Measurements from ENCODE around the gene RBMS1. TPM values are rescaled to one million over a fixed set of nuclear protein-coding genes. Genes with fewer than 3 reads are reported as not detected.

RBMS1 gene
- total and polyA plus RNA-seq, 2 of the 13 experiments (the other 11 are each of a cell fraction or from before 2014, with no cell fraction given), result 55.5 to 110 TPM

DNA sequence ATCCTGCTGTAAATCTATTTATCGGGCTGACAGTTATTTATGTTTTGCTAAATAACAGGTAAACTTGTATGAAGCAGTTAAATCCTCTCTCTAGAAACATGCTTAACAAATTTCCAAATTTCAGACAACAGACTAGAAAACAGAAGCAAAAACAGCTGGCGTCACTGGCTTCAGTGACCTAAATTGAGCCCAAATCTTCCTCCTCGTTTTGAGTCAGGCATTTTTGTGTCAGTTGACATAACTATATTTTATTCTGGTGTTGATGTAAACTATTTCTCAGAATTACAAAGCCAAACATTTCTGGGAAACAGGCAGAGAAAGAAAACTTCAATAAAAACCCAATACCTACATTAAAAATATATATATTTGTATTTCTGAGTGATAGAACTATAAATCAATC, 21.7 kb downstream of the RBMS1 start (continued):
- TF ChIP-seq, protein P1, sequence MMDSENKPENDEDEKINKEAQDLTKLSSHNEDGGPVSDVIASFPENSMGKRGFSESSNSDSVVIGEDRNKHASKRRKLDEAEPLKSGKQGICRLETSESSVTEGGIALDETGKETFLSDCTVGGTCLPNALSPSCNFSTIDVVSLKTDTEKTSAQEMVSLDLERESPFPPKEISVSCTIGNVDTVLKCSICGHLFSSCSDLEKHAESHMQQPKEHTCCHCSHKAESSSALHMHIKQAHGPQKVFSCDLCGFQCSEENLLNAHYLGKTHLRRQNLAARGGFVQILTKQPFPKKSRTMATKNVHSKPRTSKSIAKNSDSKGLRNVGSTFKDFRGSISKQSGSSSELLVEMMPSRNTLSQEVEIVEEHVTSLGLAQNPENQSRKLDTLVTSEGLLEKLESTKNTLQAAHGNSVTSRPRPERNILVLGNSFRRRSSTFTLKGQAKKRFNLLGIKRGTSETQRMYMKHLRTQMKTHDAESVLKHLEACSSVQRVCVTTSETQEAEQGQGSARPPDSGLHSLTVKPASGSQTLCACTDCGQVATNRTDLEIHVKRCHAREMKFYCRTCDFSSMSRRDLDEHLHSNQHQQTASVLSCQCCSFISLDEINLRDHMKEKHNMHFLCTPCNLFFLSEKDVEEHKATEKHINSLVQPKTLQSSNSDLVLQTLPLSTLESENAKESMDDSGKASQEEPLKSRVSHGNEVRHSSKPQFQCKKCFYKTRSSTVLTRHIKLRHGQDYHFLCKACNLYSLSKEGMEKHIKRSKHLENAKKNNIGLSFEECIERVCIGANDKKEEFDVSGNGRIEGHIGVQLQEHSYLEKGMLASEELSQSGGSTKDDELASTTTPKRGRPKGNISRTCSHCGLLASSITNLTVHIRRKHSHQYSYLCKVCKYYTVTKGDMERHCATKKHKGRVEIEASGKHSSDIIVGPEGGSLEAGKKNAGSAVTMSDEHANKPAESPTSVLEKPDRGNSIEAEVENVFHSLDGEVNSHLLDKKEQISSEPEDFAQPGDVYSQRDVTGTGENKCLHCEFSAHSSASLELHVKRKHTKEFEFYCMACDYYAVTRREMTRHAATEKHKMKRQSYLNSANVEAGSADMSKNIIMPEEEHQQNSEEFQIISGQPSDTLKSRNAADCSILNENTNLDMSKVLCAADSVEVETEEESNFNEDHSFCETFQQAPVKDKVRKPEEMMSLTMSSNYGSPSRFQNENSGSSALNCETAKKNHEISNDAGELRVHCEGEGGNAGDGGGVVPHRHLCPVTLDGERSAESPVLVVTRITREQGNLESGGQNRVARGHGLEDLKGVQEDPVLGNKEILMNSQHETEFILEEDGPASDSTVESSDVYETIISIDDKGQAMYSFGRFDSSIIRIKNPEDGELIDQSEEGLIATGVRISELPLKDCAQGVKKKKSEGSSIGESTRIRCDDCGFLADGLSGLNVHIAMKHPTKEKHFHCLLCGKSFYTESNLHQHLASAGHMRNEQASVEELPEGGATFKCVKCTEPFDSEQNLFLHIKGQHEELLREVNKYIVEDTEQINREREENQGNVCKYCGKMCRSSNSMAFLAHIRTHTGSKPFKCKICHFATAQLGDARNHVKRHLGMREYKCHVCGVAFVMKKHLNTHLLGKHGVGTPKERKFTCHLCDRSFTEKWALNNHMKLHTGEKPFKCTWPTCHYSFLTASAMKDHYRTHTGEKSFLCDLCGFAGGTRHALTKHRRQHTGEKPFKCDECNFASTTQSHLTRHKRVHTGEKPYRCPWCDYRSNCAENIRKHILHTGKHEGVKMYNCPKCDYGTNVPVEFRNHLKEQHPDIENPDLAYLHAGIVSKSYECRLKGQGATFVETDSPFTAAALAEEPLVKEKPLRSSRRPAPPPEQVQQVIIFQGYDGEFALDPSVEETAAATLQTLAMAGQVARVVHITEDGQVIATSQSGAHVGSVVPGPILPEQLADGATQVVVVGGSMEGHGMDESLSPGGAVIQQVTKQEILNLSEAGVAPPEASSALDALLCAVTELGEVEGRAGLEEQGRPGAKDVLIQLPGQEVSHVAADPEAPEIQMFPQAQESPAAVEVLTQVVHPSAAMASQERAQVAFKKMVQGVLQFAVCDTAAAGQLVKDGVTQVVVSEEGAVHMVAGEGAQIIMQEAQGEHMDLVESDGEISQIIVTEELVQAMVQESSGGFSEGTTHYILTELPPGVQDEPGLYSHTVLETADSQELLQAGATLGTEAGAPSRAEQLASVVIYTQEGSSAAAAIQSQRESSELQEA (CRISPR knock-in tag; IDR thresholded peaks at IDR 0.05; ENCODE audit: not compliant biosample characterization), result no peak
- TF ChIP-seq SRY (CRISPR knock-in tag; IDR thresholded peaks at IDR 0.05), result no peak
- TF ChIP-seq ZNF614 (CRISPR knock-in tag; IDR thresholded peaks at IDR 0.05; ENCODE audit: borderline replicate concordance), result no peak

DNA sequence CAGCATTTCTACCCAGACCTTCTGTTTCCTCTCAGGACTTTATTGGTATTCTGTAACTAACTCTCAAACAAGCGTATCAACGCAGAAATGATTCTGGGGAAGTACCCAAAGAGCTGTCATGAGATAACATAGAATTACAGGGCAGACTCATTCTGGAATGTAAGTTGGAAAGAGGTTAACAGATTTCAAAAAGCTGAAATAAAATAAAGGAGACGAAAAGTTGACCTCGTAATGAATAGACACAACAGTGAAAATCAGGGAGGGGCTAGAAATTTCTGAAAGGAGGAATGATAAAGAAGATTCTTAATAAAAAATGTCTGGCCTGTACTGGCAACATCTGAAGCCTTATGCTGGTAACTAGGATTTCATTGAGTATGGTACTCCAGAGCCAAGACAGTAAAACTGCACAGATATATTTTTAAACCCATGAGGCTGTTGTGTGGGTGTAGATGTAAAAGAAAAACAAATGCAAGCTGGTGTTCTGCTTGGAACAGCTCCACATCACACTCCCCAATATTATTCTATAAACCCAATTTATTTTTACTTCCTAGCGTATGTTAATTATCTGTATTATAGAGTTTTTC, 23.9 kb downstream of the RBMS1 start:
- CTCF ChIA-PET (ENCODE audit: low intra/inter-chr PET ratio, low total read pairs), result no interaction called here

More for the DNA sequence above, 23.9 kb downstream of the RBMS1 start:
- no peaks in the 10 kb centered on the region for H3K36me3 ChIP-seq (replicated peaks in 1 of 2; ENCODE audit: control insufficient read depth in 1 of 2, insufficient read depth in 2 of 2, low read length in 2 of 2)
- 0 out of 2 replicates have a peak, but pooled peaks cover 8% of the 10 kb centered on the region for H3K4me1 ChIP-seq (ENCODE audit: insufficient read depth, low read length)
- WGBS (ENCODE audit: low lambda C conversion rate), result 96% methylated on average over 5 of the region's 5 CpGs
- intact Hi-C loops (cut with micrococcal nuclease; ENCODE audit: unreplicated experiment), result no loop called here
- no peak overlapping the region for H3K4me3 ChIP-seq (replicated peaks in 1 of 3; ENCODE audit: insufficient read depth in 1 of 3, low read depth in 2 of 3, low read length in 3 of 3)
- no peaks in the 10 kb centered on the region for H3K9me3 ChIP-seq (ENCODE audit: low read length)
- H3K4me2 ChIP-seq (ENCODE audit: low read depth, low read length), result no peak overlapping the region
- TF ChIP-seq ISX (CRISPR knock-in tag; conservative IDR thresholded peaks at IDR 0.05), result no peak
- H2AFZ ChIP-seq (ENCODE audit: low read length), result no peak overlapping the region
- FAIRE-seq (no peak), ATAC-seq (no peak), DNase-seq (ENCODE audit: low spot score) (no peak)
- no TSS peak for BruUV-seq (replicated peaks)
- H4K20me1 ChIP-seq (ENCODE audit: insufficient read depth, low read length), result peaks cover 36% of the 10 kb centered on the region
- no peak overlapping the region for H3K27ac ChIP-seq (ENCODE audit: extremely low read length, insufficient read depth, low read length)
- POLR2A ChIA-PET, result no interaction called here
- in situ Hi-C loops (cut with HindIII; ENCODE audit: extremely low pct_ligation_motif_present, low pct_unique_long_range_greater_than_20kb), result no loop called here
- no peaks in the 10 kb centered on the region for H3K27me3 ChIP-seq (ENCODE audit: control insufficient read depth in 1 of 2, insufficient read depth in 2 of 2, low read length in 2 of 2)
- H3K79me2 ChIP-seq (ENCODE audit: insufficient read depth, low read length), result peaks cover 80% of the 10 kb centered on the region
- no peak overlapping the region for H3K9ac ChIP-seq (ENCODE audit: insufficient read depth, low read depth, low read length)

All from HepG2 (cell line).